ENCODE measurements around the gene IL21R.
"Not testable (repeated sequence)": the region's sequence is repeated elsewhere in the genome, so short reads cannot be mapped to it uniquely, and the experiment has no call there.

IL21R gene

DNA sequence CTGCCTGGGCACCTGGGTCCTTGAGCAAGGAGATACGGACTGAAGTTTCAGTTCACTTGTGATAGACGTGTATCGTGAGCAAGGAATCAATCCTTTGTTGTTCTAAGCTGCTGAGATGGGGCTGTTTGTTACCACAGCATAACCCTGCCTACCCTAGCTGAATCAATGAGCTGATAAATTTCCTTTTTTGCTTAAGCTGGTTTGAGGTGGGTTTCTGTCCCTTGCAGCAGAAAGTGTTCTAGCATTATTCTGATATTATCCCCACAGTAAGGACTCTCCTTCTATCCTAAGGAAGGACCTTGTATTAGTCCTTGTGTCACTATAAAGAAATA, 51.5 kb downstream of the IL21R start:
- no peaks in the 10 kb centered on the region for H3K4me1 ChIP-seq (ENCODE audit: insufficient read depth, low read length)
- no peak overlapping the region for H3K9ac ChIP-seq (ENCODE audit: low read length)
- no peaks in the 10 kb centered on the region for H3K9me3 ChIP-seq (ENCODE audit: low read length)
- no peak overlapping the region for H3K4me3 ChIP-seq (ENCODE audit: low read depth in 1 of 2, low read length in 2 of 2)
- no peak overlapping the region for H3K27ac ChIP-seq (ENCODE audit: low read depth, low read length)
- peaks cover 0 to 14% of the 10 kb centered on the region in 2 donors for H3K27me3 ChIP-seq (ENCODE audit: control insufficient read depth in 1 of 2, insufficient read depth in 2 of 2, low read length in 2 of 2)
- no peaks in the 10 kb centered on the region for H3K36me3 ChIP-seq (ENCODE audit: insufficient read depth, low read length)

DNA sequence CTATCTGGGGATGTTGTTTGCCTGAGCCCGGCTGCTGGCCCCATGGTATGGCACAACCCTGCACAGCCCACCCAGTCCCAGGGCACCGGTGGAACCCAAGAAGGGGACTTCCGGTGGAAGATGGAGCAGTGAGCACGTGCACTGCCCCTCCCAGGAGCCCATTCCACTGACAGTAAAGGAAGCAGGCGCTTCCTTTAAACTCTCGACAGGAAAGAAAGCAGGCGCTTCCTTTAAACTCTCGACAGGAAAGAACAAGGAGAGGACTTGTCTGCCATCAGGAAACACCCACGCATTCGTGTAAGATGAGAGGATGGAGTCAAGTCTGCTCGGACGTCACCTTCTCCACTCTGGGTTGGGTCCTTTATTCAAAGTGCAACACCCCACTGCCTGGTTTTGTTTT, 53.7 kb downstream of the IL21R start:
- H3K9ac ChIP-seq (ENCODE audit: low read length), result no peak overlapping the region
- no peak overlapping the region for H3K27ac ChIP-seq (ENCODE audit: low read depth, low read length)
- H3K4me3 ChIP-seq (ENCODE audit: low read depth in 1 of 2, low read length in 2 of 2), result no peak overlapping the region
- H3K27me3 ChIP-seq (ENCODE audit: control insufficient read depth in 1 of 2, insufficient read depth in 2 of 2, low read length in 2 of 2), result no peaks in the 10 kb centered on the region
- no peaks in the 10 kb centered on the region for H3K4me1 ChIP-seq (ENCODE audit: insufficient read depth, low read length)
- no peaks in the 10 kb centered on the region for H3K9me3 ChIP-seq (ENCODE audit: low read length)
- H3K36me3 ChIP-seq (ENCODE audit: insufficient read depth, low read length), result no peaks in the 10 kb centered on the region

DNA sequence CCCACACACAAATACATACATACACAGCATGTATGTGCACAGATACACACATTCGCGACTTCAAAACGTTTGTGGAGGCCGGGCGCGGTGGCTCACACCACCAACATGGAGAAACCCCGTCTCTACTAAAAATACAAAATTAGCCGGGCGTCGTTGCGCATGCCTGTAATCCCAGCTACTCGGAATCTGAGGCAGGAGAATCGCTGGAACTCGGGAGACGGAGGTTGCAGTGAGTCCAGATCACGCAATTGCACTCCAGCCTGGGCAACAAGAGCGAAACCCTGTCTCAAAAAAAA, 55.6 kb downstream of the IL21R start:
- not testable (repeated sequence) for H3K4me1 ChIP-seq (ENCODE audit: insufficient read depth, low read length); H3K9ac ChIP-seq (ENCODE audit: low read length); H3K36me3 ChIP-seq (ENCODE audit: insufficient read depth, low read length); H3K27ac ChIP-seq (ENCODE audit: low read depth, low read length); H3K27me3 ChIP-seq (ENCODE audit: control insufficient read depth in 1 of 2, insufficient read depth in 2 of 2, low read length in 2 of 2); H3K4me3 ChIP-seq (ENCODE audit: low read depth in 1 of 2, low read length in 2 of 2); H3K9me3 ChIP-seq (ENCODE audit: low read length)

DNA sequence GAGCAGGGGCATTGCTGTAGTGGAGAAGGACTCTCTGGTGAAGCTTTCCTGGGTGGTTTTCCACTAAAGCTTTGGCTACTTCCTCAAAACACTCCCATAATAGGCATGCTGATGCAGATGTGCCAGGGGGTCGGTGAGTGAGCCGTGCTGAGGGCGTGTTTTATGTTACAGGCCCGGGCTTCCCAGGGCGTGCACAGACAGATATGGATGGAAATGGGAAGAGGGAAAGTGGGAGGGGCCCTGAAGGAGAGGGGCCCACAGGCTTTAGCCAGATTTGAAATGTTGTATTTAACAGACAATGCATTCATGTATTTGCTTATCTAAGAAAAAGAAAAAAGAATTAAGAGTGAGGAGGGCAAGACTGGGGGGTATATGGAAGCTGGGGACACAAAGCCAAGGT, 56.3 kb downstream of the IL21R start:
- no peaks in the 10 kb centered on the region for H3K27me3 ChIP-seq (ENCODE audit: control insufficient read depth in 1 of 2, insufficient read depth in 2 of 2, low read length in 2 of 2)

DNA sequence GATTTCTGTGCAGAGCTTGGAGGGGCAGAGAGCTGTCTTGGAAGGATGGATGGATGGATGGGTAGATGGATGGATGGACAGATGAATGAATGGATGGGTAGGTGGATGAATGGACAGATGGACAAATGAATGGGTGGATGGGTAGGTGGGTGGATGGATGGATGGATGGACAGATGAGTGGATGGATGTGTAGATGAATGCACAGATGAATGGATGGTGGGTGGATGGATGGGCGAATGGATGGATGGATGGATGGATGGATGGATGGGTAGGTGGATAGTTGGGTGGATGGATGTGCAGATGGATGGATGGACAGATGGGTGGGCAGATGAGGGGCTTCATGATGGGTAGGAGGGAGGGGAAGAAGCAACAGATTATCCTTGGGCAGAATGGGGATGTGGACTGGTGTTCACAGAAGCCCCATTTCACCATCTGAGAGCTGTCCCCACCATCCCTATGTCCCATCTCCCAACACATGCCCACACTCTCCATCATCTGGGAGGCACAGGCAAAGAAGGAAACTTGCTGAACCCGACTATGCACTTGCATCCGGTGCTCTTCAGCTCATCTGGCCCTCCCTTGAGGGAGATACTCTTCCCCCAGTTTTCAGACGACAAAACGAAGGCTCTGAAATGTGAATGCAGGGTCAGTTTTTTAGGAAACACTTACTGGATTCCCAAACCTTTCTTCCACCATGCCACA, 57.2 kb downstream of the IL21R start:
- Histone ChIP-seq H3K27ac (ENCODE audit: low read depth, low read length) (no peak overlapping the region), H3K27me3 (ENCODE audit: control insufficient read depth in 1 of 2, insufficient read depth in 2 of 2, low read length in 2 of 2) (no peaks in the 10 kb centered on the region), H3K36me3 (ENCODE audit: insufficient read depth, low read length) (no peaks in the 10 kb centered on the region), H3K9ac (ENCODE audit: low read length) (no peak overlapping the region), H3K4me1 (ENCODE audit: insufficient read depth, low read length) (no peaks in the 10 kb centered on the region), H3K9me3 (ENCODE audit: low read length) (no peaks in the 10 kb centered on the region), H3K4me3 (ENCODE audit: low read depth in 1 of 2, low read length in 2 of 2) (no peak overlapping the region)

More for the DNA sequence above, 56.3 kb downstream of the IL21R start:
- no peak overlapping the region for H3K9ac ChIP-seq (ENCODE audit: low read length)
- H3K27ac ChIP-seq (ENCODE audit: low read depth, low read length), result no peak overlapping the region
- no peak overlapping the region for H3K4me3 ChIP-seq (ENCODE audit: low read depth in 1 of 2, low read length in 2 of 2)
- H3K4me1 ChIP-seq (ENCODE audit: insufficient read depth, low read length), result no peaks in the 10 kb centered on the region
- H3K9me3 ChIP-seq (ENCODE audit: low read length), result no peaks in the 10 kb centered on the region
- H3K36me3 ChIP-seq (ENCODE audit: insufficient read depth, low read length), result no peaks in the 10 kb centered on the region

DNA sequence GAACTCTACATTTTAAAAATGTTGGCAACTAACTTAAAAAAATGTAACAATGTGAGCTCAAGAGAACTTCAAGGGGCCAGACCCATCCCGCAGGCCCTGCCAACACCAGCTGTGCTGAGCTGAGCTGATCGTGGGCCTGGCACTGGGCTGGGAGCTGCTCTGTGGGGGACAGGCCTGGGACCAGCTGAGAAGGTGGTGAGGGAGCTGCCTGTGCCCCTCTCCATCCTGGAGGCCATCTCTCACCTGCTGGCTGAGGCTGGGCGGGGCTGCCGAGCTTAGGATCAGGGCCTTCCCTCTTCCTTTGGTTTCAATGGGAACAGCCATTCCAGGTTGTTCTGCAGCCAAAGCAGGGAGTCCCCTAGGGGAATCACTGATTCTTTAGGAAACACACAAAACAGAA, 58.2 kb downstream of the IL21R start:
- no peak overlapping the region for H3K4me3 ChIP-seq (ENCODE audit: low read depth in 1 of 2, low read length in 2 of 2)
- peaks cover 10% of the 10 kb centered on the region for H3K36me3 ChIP-seq (ENCODE audit: insufficient read depth, low read length)
- H3K4me1 ChIP-seq (ENCODE audit: insufficient read depth, low read length), result no peaks in the 10 kb centered on the region
- H3K27me3 ChIP-seq (ENCODE audit: control insufficient read depth in 1 of 2, insufficient read depth in 2 of 2, low read length in 2 of 2), result no peaks in the 10 kb centered on the region
- H3K9me3 ChIP-seq (ENCODE audit: low read length), result no peaks in the 10 kb centered on the region
- H3K27ac ChIP-seq (ENCODE audit: low read depth, low read length), result no peak overlapping the region
- no peak overlapping the region for H3K9ac ChIP-seq (ENCODE audit: low read length)

DNA sequence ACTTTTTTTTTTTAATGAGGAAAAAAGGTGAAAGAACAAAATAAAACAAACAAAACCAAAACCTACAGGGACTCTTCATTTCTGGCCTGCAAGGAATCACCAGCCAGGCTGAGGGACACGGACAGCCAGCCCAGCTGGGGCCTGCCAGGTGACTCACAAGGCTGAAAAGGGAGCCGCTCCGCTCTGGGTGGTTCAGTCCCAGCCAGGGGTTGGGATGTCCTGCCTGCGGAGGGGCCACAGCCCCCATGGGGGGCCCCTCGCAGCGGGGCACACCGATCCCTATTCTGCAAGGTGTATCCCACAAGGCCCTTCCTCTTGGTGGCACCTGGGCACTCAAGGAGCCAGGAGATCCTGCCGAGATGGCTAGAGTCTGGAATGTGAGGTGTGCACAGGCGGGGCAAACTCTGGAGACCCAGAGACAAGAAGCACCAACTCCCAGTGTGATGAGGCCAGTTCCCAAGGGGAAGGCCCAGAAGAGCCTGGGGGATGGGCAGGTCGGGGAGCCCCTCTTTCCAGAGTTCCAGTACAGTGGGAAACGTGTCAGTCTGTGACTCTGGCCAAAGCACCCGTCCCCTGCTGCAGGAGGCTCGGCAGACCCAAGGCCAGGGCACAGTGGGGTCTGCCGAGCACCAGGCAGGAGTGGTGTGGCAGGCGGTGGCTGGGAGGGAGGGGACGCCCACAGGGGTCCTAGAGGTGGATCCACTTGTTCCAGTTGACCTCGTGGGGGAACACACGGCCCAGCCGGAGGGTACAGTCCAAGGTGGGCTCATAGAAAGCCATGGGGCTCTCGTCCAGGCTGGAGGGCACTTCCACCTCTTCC, 58.9 kb downstream of the IL21R start:
- no peak overlapping the region for H3K27ac ChIP-seq (ENCODE audit: low read depth, low read length)
- H3K27me3 ChIP-seq (ENCODE audit: control insufficient read depth in 1 of 2, insufficient read depth in 2 of 2, low read length in 2 of 2), result no peaks in the 10 kb centered on the region
- no peak overlapping the region for H3K4me3 ChIP-seq (ENCODE audit: low read depth in 1 of 2, low read length in 2 of 2)
- H3K9me3 ChIP-seq (ENCODE audit: low read length), result no peaks in the 10 kb centered on the region
- no peaks in the 10 kb centered on the region for H3K4me1 ChIP-seq (ENCODE audit: insufficient read depth, low read length)
- H3K36me3 ChIP-seq (ENCODE audit: insufficient read depth, low read length), result peaks cover 17% of the 10 kb centered on the region
- no peak overlapping the region for H3K9ac ChIP-seq (ENCODE audit: low read length)

DNA sequence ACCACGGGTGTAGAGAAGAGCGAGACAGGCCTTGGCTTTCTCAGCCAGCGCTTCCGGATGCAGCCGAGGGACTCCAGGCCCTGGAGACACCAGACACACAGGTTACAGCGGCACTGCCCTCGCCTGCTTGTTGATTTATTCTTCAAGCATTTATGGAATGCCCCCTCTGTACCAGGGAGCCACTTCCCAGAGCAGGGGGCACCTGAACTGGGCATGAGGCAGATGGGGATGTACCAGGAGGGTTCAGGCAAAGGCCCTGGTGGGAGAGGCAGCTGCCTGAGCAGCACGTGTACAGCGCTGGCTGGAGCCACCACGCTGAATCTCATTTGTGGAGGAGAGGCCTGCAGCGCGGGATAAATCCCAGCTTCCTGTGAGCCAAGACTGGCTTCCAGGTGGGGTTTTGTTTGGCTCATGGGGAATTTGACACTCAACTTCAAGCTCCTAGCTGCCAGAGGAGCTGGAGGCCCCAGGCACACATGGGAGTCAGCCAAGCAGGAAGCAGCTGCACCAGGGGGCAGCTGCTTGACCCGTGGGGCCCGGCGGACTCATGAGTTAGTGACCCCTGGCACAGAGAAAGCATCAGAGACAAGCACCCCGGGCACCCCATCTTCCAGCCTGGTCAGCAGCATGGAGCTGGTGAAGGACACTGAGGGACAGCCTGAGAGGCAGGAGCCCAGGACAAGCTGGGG, 59.7 kb downstream of the IL21R start:
- Histone ChIP-seq H3K36me3 (ENCODE audit: insufficient read depth, low read length) (peaks cover 21% of the 10 kb centered on the region), H3K27ac (ENCODE audit: low read depth, low read length) (no peak overlapping the region), H3K4me1 (ENCODE audit: insufficient read depth, low read length) (no peaks in the 10 kb centered on the region)

DNA sequence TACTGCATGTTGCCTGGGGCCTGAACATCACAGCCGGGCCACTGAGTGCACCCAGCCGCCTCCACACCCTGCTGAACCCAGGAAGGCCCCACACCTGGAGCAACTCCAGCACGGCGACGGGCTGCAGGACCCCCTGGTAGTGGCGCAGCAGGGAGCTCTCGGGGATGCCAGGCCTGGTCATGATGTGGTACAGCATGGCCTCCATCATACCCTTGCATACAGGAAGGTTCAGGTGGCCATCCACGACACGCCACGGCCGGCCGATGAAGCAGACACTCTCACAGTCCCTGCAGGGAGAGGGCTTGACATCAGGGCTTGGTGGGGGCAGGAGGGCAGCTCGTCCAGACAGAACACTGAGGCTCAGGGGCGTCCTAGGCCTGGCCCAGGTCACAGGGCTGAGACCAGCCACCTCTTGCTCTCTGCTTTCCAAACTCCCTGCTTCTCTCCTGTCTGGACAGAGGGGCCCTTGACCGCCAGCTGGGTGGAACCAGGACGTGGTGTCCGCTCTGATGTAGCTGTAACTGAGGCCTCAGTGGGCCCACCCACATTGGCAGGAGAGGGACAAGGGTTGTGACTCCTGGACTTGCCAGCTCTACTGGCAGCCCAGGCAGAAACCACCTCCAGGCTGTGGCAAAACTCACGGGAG, 60.3 kb downstream of the IL21R start:
- Histone ChIP-seq H3K27ac (ENCODE audit: low read depth, low read length) (no peak overlapping the region), H3K27me3 (ENCODE audit: control insufficient read depth in 1 of 2, insufficient read depth in 2 of 2, low read length in 2 of 2) (no peaks in the 10 kb centered on the region), H3K4me1 (ENCODE audit: insufficient read depth, low read length) (no peaks in the 10 kb centered on the region), H3K9me3 (ENCODE audit: low read length) (no peaks in the 10 kb centered on the region), H3K4me3 (ENCODE audit: low read depth in 1 of 2, low read length in 2 of 2) (no peak overlapping the region), H3K36me3 (ENCODE audit: insufficient read depth, low read length) (peaks cover 27% of the 10 kb centered on the region), H3K9ac (ENCODE audit: low read length) (no peak overlapping the region)

More for the DNA sequence above, 59.7 kb downstream of the IL21R start:
- Histone ChIP-seq H3K9ac (ENCODE audit: low read length) (no peak overlapping the region), H3K9me3 (ENCODE audit: low read length) (no peaks in the 10 kb centered on the region), H3K27me3 (ENCODE audit: control insufficient read depth in 1 of 2, insufficient read depth in 2 of 2, low read length in 2 of 2) (no peaks in the 10 kb centered on the region), H3K4me3 (ENCODE audit: low read depth in 1 of 2, low read length in 2 of 2) (no peak overlapping the region)

DNA sequence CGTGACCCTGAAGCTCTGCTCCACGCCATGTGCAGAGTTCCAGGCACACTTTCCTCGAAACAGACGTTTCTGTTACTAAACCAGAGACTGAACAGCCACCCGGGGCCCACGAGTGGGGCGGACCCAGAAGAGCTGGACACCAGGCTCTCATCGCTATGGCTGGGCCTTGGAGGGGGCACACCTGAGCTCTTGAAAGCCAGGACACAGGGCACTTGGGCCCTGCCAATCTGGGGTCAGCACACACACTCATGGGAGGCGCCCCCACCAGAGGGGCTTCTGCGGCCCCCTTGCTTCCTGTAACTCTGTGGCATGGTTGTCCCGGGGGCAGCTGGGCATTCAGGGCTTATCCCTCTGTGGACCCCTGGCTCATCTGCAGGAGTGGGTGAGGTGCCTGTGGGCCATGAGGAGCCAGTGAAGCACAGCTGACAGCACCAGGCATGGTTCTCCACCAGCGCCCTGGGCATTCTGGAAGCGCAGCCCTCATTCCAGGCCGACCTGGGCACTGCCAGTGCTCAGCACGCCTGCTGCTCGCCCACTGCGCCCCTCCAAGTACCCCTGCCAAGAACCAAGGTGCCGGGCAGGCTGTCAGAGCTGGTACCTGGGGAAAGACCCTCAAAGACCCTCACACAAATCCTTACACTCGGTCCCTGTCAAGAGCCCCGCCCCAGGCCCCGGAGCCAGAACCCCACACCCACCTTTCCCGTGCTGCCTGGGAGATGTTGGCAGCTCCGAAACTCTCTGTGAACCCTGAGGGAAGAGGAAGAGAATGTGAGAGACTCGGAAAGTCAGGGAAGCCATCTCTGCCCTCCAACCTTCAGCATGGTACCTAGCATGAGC, 61.1 kb downstream of the IL21R start:
- Histone ChIP-seq H3K9me3 (ENCODE audit: low read length) (no peaks in the 10 kb centered on the region), H3K4me1 (ENCODE audit: insufficient read depth, low read length) (no peaks in the 10 kb centered on the region), H3K36me3 (ENCODE audit: insufficient read depth, low read length) (peaks cover 34% of the 10 kb centered on the region), H3K27ac (ENCODE audit: low read depth, low read length) (no peak overlapping the region), H3K4me3 (ENCODE audit: low read depth in 1 of 2, low read length in 2 of 2) (no peak overlapping the region), H3K9ac (ENCODE audit: low read length) (no peak overlapping the region), H3K27me3 (ENCODE audit: control insufficient read depth in 1 of 2, insufficient read depth in 2 of 2, low read length in 2 of 2) (no peaks in the 10 kb centered on the region)

Measured in muscle layer of colon (tissue), 2 donors.